ENCODE measurements around the gene COX8C.

DNA sequence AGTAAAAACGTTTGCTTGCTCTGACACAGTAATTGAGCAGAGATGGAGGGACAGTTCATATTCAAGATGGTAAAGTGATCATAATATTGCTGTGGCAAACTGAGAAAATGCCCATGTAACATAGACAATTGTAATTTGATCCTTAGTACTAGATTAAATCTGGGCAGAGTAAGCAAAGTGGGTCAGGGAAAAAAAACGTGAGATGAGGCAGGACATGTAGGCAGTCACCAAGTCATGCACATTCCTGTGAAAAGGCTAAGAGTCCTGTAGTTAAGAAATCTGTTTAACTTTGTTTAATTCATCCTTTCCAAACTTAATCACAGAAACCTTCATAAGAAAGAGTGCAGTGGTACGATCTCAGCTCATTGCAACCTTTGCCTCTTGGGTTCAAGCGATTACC lies 30.3 kb upstream of the COX8C start:
- TF ChIP-seq, protein P1, sequence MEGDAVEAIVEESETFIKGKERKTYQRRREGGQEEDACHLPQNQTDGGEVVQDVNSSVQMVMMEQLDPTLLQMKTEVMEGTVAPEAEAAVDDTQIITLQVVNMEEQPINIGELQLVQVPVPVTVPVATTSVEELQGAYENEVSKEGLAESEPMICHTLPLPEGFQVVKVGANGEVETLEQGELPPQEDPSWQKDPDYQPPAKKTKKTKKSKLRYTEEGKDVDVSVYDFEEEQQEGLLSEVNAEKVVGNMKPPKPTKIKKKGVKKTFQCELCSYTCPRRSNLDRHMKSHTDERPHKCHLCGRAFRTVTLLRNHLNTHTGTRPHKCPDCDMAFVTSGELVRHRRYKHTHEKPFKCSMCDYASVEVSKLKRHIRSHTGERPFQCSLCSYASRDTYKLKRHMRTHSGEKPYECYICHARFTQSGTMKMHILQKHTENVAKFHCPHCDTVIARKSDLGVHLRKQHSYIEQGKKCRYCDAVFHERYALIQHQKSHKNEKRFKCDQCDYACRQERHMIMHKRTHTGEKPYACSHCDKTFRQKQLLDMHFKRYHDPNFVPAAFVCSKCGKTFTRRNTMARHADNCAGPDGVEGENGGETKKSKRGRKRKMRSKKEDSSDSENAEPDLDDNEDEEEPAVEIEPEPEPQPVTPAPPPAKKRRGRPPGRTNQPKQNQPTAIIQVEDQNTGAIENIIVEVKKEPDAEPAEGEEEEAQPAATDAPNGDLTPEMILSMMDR (IDR thresholded peaks at IDR 0.05): no peak
- no peak for TF ChIP-seq POLR2A (IDR thresholded peaks at IDR 0.05)
